ENCODE data around the gene KLK13.

GRCh38 chr19:51114087-51114729 lies 49.3 kb upstream of the KLK13 start:
- no peak for TF ChIP-seq POLR2AphosphoS5 (IDR thresholded peaks at IDR 0.05; ENCODE audit: low read depth, low read length)
- TF ChIP-seq POLR2A (IDR thresholded peaks at IDR 0.05; ENCODE audit: low read depth, low read length) = no peak

Data from GM12892 (cell line).